ENCODE measurements around the gene PANX2. TPM values are rescaled to one million over a fixed set of nuclear protein-coding genes. Genes with fewer than 3 reads are reported as not detected.

The PANX2 gene
- total RNA-seq, 1 donor from 2014 or later = 0.88 TPM

- TF ChIP-seq CTCF (IDR thresholded peaks at IDR 0.05) (no peak), EZH2phosphoT487 (IDR thresholded peaks at IDR 0.05) (no peak), EZH2 (IDR thresholded peaks at IDR 0.05) (no peak)
- Mint-ChIP-seq H3K9me3 (peaks cover 22% of the 10 kb centered on the region), H3K27me3 (ENCODE audit: insufficient read depth, low read depth) (peaks cover 4% of the 10 kb centered on the region), H3K27ac (no peak overlapping the region), H3K4me3 (no peak overlapping the region), H3K4me1 (peaks cover 7% of the 10 kb centered on the region), H3K36me3 (no peaks in the 10 kb centered on the region)
- no peaks in the 10 kb centered on the region for H3F3A ChIP-seq (ENCODE audit: low read depth)
- no peaks in the 10 kb centered on the region for H3K36me3 ChIP-seq
- no peak overlapping the region for H3K4me3 ChIP-seq
- H3K4me1 ChIP-seq = no peaks in the 10 kb centered on the region
- no peak overlapping the region for H3K9ac ChIP-seq
- H4K20me1 ChIP-seq (ENCODE audit: low read depth) = no peaks in the 10 kb centered on the region
- H2AFZ ChIP-seq (replicated peaks) = no peak overlapping the region
- H3K27me3 ChIP-seq = no peaks in the 10 kb centered on the region
- H3K79me2 ChIP-seq (ENCODE audit: low read depth) = no peaks in the 10 kb centered on the region
- no peak for DNase-seq (ENCODE audit: low spot score)
- H3K9me3 ChIP-seq (ENCODE audit: low read depth) = no peaks in the 10 kb centered on the region
- no peak overlapping the region for H3K4me2 ChIP-seq
- H3K27ac ChIP-seq = no peak overlapping the region
Observed at GRCh38 chr22:50125029-50125428, 45.5 kb upstream of the PANX2 start.

GRCh38 chr22:50129121-50129736 is 41.3 kb upstream of the PANX2 start:
- TF ChIP-seq EZH2 (IDR thresholded peaks at IDR 0.05) (no peak), EZH2phosphoT487 (IDR thresholded peaks at IDR 0.05) (no peak), CTCF (IDR thresholded peaks at IDR 0.05) (no peak)
- Histone ChIP-seq H3K36me3 (no peaks in the 10 kb centered on the region), H3F3A (ENCODE audit: low read depth) (no peaks in the 10 kb centered on the region), H3K9me3 (ENCODE audit: low read depth) (no peaks in the 10 kb centered on the region), H4K20me1 (ENCODE audit: low read depth) (no peaks in the 10 kb centered on the region), H3K27me3 (no peaks in the 10 kb centered on the region), H3K9ac (no peak overlapping the region), H3K27ac (no peak overlapping the region), H3K79me2 (ENCODE audit: low read depth) (no peaks in the 10 kb centered on the region), H3K4me3 (no peak overlapping the region), H3K4me1 (no peaks in the 10 kb centered on the region), H3K4me2 (no peak overlapping the region), H2AFZ (replicated peaks) (no peak overlapping the region)
- H3K27me3 Mint-ChIP-seq (ENCODE audit: insufficient read depth, low read depth) = peaks cover 4% of the 10 kb centered on the region
- no peak for DNase-seq (ENCODE audit: low spot score)
- H3K27ac Mint-ChIP-seq = no peak overlapping the region
- peaks cover 7% of the 10 kb centered on the region for H3K4me1 Mint-ChIP-seq
- no peak overlapping the region for H3K4me3 Mint-ChIP-seq
- H3K36me3 Mint-ChIP-seq = no peaks in the 10 kb centered on the region
- peaks cover 6% of the 10 kb centered on the region for H3K9me3 Mint-ChIP-seq

DNA sequence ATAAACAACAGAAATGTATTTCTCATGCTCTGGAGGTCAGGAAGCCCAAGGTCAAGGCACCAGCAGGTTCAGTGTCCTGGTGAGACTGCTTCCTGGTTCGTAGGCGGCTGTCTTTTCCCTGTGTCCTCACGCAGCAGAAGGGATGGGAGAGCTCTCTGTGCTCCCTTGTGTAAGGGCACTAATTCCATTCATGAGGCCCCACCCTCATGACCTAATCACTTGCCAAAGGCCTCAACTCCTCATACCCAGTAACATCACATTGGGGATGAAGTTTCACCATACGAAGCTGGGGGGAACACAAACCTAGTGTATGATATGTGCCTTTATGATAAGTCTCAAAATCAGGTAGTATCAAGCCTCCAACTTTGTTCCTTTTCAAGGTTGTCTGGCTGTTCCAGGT is 38.6 kb upstream of the PANX2 start:
- no peak overlapping the region for H3K4me2 ChIP-seq
- no peak for DNase-seq (ENCODE audit: low spot score)
- no peaks in the 10 kb centered on the region for H3K27me3 ChIP-seq
- no peak overlapping the region for H3K9ac ChIP-seq
- no peaks in the 10 kb centered on the region for H3K9me3 ChIP-seq (ENCODE audit: low read depth)
- H3K36me3 ChIP-seq = no peaks in the 10 kb centered on the region
- peaks cover 3% of the 10 kb centered on the region for H3K27me3 Mint-ChIP-seq (ENCODE audit: insufficient read depth, low read depth)
- H4K20me1 ChIP-seq (ENCODE audit: low read depth) = no peaks in the 10 kb centered on the region
- H3K36me3 Mint-ChIP-seq = no peaks in the 10 kb centered on the region
- TF ChIP-seq CTCF (IDR thresholded peaks at IDR 0.05) (no peak), EZH2 (IDR thresholded peaks at IDR 0.05) (no peak), EZH2phosphoT487 (IDR thresholded peaks at IDR 0.05) (no peak)
- no peak overlapping the region for H2AFZ ChIP-seq (replicated peaks)
- H3K4me1 Mint-ChIP-seq = peaks cover 12% of the 10 kb centered on the region
- peaks cover 2% of the 10 kb centered on the region for H3K9me3 Mint-ChIP-seq
- no peak overlapping the region for H3K27ac ChIP-seq
- no peak overlapping the region for H3K27ac Mint-ChIP-seq
- H3K4me1 ChIP-seq = no peaks in the 10 kb centered on the region
- H3K79me2 ChIP-seq (ENCODE audit: low read depth) = no peaks in the 10 kb centered on the region
- H3K4me3 ChIP-seq = no peak overlapping the region
- no peak overlapping the region for H3K4me3 Mint-ChIP-seq
- H3F3A ChIP-seq (ENCODE audit: low read depth) = no peaks in the 10 kb centered on the region

Data from neural progenitor cell (in vitro differentiated cells).